Stomach (tissue), 9 donors: ENCODE measurements around the gene CRTC3. TPM values are rescaled to one million over a fixed set of nuclear protein-coding genes. Genes with fewer than 3 reads are reported as not detected.

ENCODE experiments used
- DNase-seq, 2 donors: peaks; one replicate each; pipeline versions ENCODE4 v3.0.0 to v3.0.0-alpha.2; 2013 to 2019
- H3K27ac ChIP-seq, 5 donors: fragments of 200-600 bp in 4 of 5; sonication (generic) in 4 of 5; one replicate each; pipeline ENCODE4 v1.5.1; 2013 to 2019; ENCODE audit warnings: mild to moderate bottlenecking in 1 of 5, moderate library complexity in 1 of 5
- H3K27me3 ChIP-seq, 3 donors: fragments of 200-600 bp; sonication (generic); one replicate each; pipeline ENCODE4 v1.5.1; 2017 to 2019; ENCODE audit warnings: mixed run types in 1 of 3
- H3K36me3 ChIP-seq, 4 donors: fragments of 200-600 bp; sonication (generic); 1 replicate in 3 of 4; 2 replicates in 1 of 4; pipeline ENCODE4 v1.5.1; 2016 to 2019
- H3K4me1 ChIP-seq, 4 donors: fragments of 200-600 bp; sonication (generic); one replicate each; pipeline ENCODE4 v1.5.1; 2016 to 2019
- H3K4me3 ChIP-seq, 4 donors: fragments of 200-600 bp; sonication (generic) in 3 of 4; one replicate each; pipeline ENCODE4 v1.5.1; 2016 to 2019; ENCODE audit warnings: mild to moderate bottlenecking in 1 of 4
- H3K9me3 ChIP-seq, 4 donors: fragments of 200-600 bp; sonication (generic); one replicate each; pipeline ENCODE4 v1.5.1; 2016 to 2019
- CTCF ChIP-seq, 7 experiments: fragments of 450-650 bp in 4 of 7; fragments of 200-600 bp in 3 of 7; sonication (generic) in 3 of 7; IDR thresholded peaks; one replicate each; pipeline ENCODE4 v1.5.1; 2016 to 2019; ENCODE audit warnings: antibody characterized with exemption in 7 of 7, control low read depth in 2 of 7, mild to moderate bottlenecking in 1 of 7
- EP300 ChIP-seq: sonication (generic); formaldehyde crosslinking; IDR thresholded peaks from one replicate; pipeline ENCODE4 v1.6.1; 2017; ENCODE audit warnings: antibody characterized with exemption
- POLR2A ChIP-seq, 4 donors: fragments of 450-650 bp; IDR thresholded peaks; one replicate each; pipeline ENCODE4 v1.6.1; 2016; ENCODE audit warnings: antibody characterized with exemption in 4 of 4, control low read depth in 2 of 4, mild to moderate bottlenecking in 1 of 4, moderate library complexity in 1 of 4
- POLR2AphosphoS5 ChIP-seq, 3 donors: sonication (generic); formaldehyde crosslinking; IDR thresholded peaks; one replicate each; pipeline ENCODE4 v1.6.1; 2016; ENCODE audit warnings: antibody characterized with exemption in 3 of 3
- WGBS, 5 donors: extraction: QIAGEN DNeasy Blood & Tissue Kit in 3 of 5; methylation state at CpG; one replicate each; pipeline versions ENCODE4 v1.1.5 to v1.1.7; 2013 to 2018; 5-methylcytosine and 5-hydroxymethylcytosine counted together
- intact Hi-C: fragments of 100-400 bp; cut with DNase I; formaldehyde crosslinking; loops from one replicate; pipeline ENCODE4 v1.15.1; 2023; ENCODE audit warnings: low total_unique reads
- polyA plus RNA-seq, 3 donors: library from polyadenylated mRNA; stranded (reverse); fragments of 200-250 nt; gene quantifications; one replicate each; pipeline ENCODE4 v1.2.3, GENCODE V29; 2013
- total RNA-seq, 5 donors: library from RNA; depleted of rRNA; stranded (reverse); fragments of >200 nt; gene quantifications; one replicate each; pipeline versions ENCODE4 v1.1.0 to v1.2.3, GENCODE V29; 2014 to 2016
- donor health status: healthy with polysubstance abuse.
- donor health status: Bipolar disorder and iron deficiency.
- donor health status: healthy.

CRTC3 gene
- total and polyA plus RNA-seq, 8 donors = 8.2 to 47.7 (median 14.5) TPM

DNA sequence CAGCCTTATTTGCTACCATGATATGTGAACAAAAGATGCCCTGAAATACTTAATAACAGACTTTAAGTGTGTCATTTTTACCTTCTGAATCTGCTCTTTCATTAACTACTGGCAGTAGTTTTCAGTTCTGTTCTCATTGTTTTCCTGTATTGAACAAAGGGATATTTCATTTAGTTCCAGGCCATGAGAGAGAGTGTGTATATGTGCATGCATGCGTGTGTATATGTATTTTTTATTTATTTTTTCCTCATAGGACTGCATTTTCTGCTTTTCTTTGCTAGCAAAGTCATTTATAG, 46.8 kb upstream of the CRTC3 start:
- Histone ChIP-seq H3K9me3 (no peaks in the 10 kb centered on the region), H3K4me3 (no peak overlapping the region), H3K4me1 (peaks cover 0 to 26% (median 9%) of the 10 kb centered on the region in 4 donors), H3K27me3 (no peaks in the 10 kb centered on the region), H3K36me3 (peaks cover 65 to 100% (median 99%) of the 10 kb centered on the region in 4 donors), H3K27ac (no peak overlapping the region)
- 42 to 89% (median 44%) methylated on average over 1 of the region's 1 CpG for WGBS, 5 donors
- DNase-seq = no peak
- intact Hi-C loops = no loop called here
- no peak for TF ChIP-seq POLR2A (IDR thresholded peaks at IDR 0.05)
- no peak for TF ChIP-seq EP300
- no peak for TF ChIP-seq POLR2AphosphoS5 (IDR thresholded peaks at IDR 0.05)
- TF ChIP-seq CTCF (IDR thresholded peaks at IDR 0.05) = no peak

GRCh38 chr15:90483637-90484036, 46.1 kb upstream of the CRTC3 start:
- H3K27me3 ChIP-seq = no peaks in the 10 kb centered on the region
- DNase-seq = no peak
- H3K4me3 ChIP-seq = no peak overlapping the region
- 90 to 95% (median 94%) methylated on average over 2 of the region's 2 CpGs for WGBS, 5 donors
- peaks cover 61 to 100% (median 98%) of the 10 kb centered on the region in 4 donors for H3K36me3 ChIP-seq
- H3K9me3 ChIP-seq = no peaks in the 10 kb centered on the region
- H3K4me1 ChIP-seq = peaks cover 0 to 20% (median 5%) of the 10 kb centered on the region in 4 donors
- TF ChIP-seq CTCF (IDR thresholded peaks at IDR 0.05) = no peak
- no peak for TF ChIP-seq EP300
- TF ChIP-seq POLR2AphosphoS5 (IDR thresholded peaks at IDR 0.05) = no peak
- intact Hi-C loops = no loop called here
- H3K27ac ChIP-seq = no peak overlapping the region

DNA sequence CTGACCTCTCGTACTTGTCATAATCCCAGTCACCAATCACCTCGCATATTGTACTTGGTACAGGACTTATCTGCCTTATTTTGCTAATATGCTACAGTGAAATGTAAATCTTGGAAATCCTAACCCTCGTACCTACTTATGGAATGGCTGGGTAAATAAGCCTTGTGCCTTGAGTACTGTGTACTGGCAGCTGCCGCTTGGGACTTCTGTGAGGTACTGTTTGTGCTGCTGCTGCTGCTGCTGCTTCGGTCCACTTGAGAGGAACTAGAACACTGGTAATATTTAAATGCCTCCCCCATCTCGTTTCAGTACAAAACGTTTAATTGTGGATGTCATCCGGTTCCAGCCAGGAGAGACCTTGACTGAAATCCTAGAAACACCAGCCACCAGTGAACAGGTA, 42.5 kb upstream of the CRTC3 start:
- intact Hi-C loops = no loop called here
- Histone ChIP-seq H3K36me3 (peaks cover 76 to 100% (median 99%) of the 10 kb centered on the region in 4 donors), H3K27ac (no peak overlapping the region), H3K9me3 (no peaks in the 10 kb centered on the region), H3K27me3 (no peaks in the 10 kb centered on the region), H3K4me3 (no peak overlapping the region), H3K4me1 (peaks cover 0 to 4% (median 0%) of the 10 kb centered on the region in 4 donors)
- TF ChIP-seq EP300 (no peak), POLR2AphosphoS5 (IDR thresholded peaks at IDR 0.05) (no peak), POLR2A (IDR thresholded peaks at IDR 0.05) (no peak), CTCF (IDR thresholded peaks at IDR 0.05) (no peak)
- no peak for DNase-seq
- 92 to 95% (median 94%) methylated on average over 8 of the region's 8 CpGs for WGBS, 5 donors

DNA sequence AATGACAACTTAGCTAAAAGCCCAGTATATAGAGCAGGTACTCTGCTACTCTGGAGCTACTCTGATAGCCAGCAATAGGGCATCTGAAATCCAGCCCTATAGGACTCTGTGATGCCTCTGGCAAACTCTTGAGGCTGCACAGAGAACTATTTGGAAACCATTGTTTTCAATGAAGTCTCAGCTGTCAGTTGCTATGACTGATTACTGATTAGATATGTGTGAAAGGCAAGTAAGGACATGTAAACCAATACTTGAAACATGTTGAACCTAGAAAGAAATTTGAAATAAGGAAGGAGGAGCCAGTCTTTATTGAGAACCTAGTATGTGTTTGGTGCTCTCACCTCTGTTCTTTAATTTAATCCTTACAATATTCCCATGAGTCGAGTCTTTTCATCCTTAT, 40.2 kb upstream of the CRTC3 start:
- WGBS, 5 donors = 93 to 100% (median 96%) methylated on average over 1 of the region's 1 CpG
- peaks cover 76 to 100% (median 99%) of the 10 kb centered on the region in 4 donors for H3K36me3 ChIP-seq
- TF ChIP-seq EP300 = no peak
- no peak for TF ChIP-seq POLR2A (IDR thresholded peaks at IDR 0.05)
- no peak for TF ChIP-seq POLR2AphosphoS5 (IDR thresholded peaks at IDR 0.05)
- no peak for TF ChIP-seq CTCF (IDR thresholded peaks at IDR 0.05)
- no peaks in the 10 kb centered on the region for H3K9me3 ChIP-seq
- peaks cover 0 to 4% (median 0%) of the 10 kb centered on the region in 4 donors for H3K4me1 ChIP-seq
- DNase-seq = no peak
- intact Hi-C loops = no loop called here
- H3K27ac ChIP-seq = no peak overlapping the region
- no peaks in the 10 kb centered on the region for H3K27me3 ChIP-seq
- H3K4me3 ChIP-seq = no peak overlapping the region
